Activated T-cell treated with anti-CD3 and anti-CD28 coated beads for 4 hours (primary cell): ENCODE measurements around the gene DDX17.

Experiments used
- DNase-seq: peaks from one replicate; pipeline ENCODE4 v3.0.0-alpha.2; 2020

DDX17 gene

DNA sequence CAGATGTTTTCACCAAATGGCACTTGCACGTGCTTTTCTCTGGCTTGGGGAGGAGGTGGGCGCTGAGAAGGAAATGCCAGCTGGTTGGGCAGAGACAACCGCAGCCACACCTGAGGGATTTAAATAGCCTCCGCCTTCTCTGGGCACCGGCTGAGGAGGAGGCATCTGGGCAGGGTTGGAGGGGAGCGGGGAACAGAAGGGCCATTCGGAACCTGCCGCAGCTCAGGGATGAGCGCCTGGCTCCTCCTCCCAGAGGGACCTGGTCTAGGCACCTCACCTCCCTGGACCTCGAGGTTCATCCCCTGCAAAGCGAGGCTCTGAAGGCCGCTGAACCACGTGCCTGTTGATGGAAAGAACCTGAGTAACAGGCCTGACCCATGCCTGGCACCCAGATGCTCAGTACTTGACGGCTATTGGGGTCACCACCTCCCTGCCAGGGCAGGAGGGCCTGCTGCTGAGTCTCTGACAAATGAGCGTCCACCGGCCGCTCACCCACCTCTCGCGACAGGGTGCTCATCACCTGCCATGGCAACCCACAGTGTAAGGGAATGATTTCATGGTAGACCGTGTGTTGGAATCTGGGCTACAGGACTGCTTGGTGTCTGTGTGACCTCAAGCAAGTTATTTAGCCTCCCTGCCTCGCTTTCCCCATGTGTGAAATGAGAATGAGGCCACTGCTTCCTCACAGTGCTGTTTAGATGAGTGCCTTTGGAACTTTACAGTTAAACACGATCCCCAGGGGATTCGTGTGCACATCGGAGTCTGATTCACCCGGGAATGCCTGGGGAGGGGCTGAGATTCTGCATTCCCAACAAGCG, 40.2 kb downstream of the DDX17 start:
- DNase-seq = no peak

DNA sequence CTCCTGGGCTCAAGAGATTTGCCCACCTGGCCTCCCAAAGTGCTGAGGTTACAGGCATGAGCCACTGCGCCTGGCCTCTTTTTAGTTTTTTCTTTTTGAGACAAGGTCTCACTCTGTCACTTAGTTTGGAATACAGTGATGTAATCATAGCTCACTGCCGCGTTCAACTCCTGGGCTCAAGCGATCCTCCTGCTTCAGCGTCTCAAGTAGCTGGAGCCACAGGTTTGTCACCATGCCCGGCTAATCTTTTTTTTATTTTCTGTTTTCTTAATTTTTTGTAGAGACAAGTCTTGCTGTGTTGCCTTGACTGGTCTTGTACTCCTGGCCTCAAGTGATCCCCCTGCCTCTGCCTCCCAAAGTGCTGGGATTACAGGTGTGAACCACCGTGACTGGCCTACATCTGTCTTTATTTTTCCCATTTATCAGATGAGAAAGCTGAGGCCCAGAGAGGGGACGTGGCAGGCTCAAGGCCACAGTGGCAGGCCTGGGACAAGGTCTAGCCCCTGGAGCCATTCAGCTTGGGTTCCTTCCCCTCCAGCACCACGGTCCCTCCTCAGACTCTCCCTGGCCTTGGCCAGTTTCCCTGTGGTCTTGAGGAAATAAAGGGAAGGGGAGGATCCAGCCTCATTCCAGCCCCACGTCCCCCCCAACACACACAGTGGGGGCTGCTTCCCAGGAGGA, 41.0 kb downstream of the DDX17 start:
- DNase-seq = no peak

DNA sequence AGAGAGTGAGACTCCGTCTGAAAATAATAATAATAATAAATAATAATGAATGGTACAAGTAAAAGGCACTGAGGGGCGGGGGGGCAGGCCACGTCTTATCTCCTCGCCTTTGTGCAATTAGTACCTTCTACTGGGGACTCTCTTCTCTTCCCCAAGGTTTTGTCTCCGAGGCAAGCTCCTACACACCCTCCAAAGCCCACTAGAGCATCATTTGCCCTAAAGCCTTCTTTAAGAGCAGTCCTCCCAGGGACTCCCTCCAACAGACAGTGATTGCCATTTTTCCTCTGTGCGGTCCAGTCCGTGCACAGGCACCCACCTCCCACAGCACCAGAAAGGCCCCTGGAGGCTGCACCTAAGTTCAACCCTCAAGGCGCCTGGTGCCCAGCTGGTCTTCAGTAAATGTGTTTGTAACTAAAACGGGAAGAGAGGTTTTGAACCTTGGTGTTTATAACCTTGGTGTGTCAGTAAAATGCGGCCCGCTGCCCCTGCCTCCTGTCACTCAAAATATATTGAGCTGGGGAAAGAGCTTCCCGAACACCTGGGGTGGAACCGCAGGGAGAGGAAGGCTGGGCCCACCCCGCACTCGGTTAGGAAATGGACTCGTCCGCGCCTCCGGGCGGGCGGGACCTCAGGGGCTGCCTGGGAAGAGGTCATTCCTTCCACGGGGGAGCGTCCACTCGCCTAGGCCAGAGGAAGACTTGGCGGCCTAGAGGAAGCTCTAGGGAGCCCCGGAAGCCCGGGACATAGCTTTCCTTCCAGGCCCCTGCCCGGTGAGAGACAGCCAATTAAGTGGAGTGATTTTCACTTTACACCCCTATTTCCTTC, 42.9 kb downstream of the DDX17 start:
- no peak for DNase-seq

DNA sequence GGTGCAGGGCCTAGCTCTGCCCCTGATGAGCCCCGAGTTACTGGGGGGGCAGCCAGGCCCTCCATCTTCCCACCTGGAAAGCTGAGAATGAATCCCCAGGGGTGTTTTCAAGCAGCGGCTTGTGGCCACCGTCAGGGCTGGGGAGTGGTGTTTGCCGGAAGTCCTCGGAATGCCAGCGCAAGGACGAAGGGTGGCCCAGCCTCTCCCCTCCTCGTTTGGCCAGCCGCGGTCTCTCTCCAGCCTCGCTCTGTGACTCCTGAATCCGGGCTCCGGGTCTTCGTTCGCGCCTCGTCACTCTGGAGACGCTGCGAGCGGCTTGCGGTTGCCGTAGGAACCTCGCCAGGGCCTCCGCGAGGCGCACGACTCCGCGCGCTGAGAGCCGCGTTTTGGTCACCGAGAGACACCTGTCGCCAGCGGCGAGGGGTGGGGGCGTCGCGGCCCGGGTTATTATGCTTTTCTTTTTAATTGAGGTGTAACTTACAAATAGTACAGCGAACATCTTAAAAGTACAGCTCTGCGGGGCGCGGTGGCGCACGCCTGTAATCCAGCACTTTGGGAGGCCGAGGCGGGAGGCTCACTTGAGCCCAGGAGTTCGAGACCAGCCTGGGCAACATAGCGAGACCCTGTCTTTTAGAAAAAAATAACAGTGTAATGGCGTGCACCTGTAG, 44.6 kb downstream of the DDX17 start:
- DNase-seq = peak; percentile 17

DNA sequence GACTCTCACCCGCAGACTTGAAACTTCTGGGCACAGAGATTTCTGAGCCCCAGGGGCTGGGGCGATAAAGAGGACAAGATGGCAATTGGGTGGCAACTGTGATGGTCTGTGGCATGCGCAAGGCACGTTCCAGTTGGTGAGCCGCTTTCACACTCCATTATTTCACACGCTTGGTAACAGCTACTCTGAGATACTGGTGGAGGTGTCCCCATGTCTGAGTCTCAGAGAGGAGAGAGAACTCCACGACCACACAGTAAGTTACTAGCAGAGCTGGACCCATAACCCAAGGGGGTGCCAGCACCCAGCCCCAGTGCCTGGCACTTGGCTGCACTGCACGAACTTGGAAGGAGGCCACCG, 45.1 kb downstream of the DDX17 start:
- DNase-seq = no peak

DNA sequence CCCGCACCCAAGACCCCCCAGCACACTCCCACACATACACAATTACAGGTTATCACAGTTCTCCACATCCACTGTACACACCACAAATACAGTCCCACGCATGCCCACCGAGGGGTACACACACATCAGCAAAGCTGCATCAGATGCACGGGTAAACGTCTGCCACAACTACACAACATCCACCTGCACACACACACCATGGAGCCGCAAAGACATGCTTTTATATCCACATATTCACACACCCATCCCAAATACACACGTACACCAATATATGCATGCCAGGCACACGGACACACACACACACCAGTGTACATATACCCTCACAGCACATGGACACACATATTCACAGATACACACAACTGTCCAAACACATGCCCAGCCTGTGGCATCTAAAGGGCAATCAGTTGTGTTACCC, 45.7 kb downstream of the DDX17 start:
- no peak for DNase-seq

DNA sequence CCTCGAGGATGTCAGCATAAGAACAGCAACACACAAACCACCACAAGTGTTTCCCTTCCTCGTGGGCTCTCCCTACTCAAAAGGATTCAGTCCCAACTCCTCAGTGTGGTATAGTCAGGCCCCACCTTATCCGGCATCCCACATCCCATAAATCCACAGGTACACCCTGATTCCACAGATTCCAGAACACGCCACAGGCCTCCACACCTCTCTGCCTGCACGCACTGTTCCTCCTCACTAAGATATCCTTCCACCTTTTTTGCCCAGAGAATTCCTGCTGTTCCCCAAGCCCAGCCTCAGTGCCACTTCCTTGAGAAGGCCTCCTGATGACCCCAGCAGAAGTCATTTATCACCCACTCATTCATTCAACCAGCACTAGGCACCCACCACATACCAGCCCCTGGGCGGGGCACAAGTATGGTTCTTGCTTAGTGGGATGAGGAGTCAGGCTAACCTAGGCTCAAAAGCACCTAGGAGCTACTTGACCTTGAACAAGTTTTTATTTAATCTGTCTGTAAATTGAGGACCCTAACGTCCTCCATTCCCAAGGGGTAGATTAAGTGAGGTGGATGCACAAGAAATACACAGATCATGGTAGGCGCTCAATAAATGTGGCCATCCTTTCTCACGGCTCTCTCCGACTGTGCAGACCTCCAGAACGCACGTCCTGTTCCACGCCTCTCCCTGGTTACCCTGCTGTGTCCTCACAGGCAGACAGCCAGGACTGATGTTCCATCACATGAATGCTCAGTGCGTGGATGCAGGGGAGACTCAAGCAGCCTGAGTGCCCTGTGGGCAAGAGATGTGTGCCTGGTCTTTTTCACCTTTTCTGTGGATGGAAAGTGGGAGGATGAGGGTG, 49.0 kb downstream of the DDX17 start:
- DNase-seq = no peak

DNA sequence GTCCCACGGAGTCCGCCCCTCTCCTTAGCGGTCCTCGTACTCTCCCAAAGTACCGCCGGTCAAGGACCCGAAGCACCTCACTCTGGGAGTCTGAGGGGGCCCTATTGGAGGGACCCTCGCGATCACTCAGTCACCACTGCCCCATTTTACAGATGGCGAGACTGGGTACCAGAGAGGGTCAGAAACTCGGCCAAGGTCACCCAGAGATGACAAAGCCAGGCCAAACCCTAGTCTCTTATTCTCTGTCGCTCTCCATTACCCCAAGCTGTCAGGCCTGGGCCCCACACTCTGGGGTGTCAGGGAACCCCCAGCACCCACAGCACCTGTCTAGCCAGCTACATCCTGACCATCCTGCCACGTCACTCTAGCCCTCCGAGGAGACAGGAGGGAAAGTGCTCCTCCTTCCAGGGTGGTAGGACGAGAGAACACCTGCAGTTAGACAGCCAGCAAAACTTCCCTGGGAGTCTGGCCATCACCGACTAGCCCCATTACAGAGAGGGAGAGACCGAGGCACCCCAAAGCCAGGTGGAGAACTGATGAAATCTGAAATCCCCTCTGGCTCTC, 49.8 kb downstream of the DDX17 start:
- no peak for DNase-seq

DNA sequence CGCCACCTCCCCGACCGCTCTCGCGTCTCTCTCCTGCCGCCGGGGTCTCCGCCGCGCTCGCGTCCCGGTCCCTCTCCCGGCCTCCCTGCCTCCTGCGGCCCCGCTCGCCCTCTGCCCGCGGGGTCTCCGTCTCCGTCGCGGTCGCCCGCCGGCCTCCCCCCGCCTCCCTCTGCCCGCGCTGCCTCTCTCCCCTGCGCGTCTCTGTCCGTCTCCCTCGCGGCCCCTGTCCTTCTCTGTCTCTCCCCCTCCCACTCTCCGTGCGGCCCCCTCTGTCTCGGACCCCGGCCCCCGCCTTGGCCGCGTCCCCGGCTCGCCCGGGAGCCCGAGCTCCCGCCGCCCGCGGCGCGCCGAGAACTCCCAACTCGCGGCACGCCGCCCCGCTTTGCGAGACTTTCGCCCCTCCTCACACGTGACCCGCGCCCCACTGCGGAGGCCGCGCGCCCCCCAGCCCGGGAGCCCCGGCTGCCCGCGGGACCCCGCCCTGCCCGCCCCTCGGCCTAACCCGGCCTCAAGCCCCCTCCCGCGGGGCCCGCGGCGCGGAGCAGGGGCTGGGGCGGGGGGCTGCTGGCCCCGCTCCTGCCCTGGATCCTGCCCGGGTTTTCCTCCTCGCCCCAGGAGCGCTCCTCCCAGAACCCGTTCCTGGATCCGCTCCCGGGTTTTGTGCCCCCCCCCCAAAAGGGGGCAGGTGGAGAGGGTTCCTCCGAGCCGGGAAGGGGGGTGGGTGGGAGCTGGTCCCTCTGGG, 50.4 kb downstream of the DDX17 start:
- DNase-seq = no peak

DNA sequence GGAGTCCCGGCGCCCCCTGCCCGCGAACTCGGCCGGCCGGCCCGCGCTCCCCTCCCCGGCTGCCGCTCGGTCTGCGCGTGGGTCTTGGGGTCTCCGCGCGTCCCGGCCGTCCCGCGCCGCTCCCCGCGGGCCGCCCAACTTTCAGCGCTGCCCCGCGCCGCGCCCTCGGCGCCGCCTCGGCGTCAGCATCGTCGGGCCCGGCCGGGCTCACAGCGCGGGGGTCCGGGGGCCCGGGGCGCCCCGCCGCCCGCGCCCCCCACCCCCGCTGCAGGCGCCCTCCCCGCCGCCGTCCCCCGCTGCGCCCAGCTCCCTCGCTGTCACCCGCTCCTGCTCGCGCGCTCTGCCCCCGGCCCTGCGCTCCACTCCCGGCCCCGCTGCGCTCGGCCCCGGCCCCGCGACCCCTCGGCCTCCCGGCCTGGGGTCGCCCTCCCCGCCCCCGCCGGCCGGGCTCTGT, 51.0 kb downstream of the DDX17 start, which contains the start of gene KCNJ4:
Gene KCNJ4 (minus strand): TSS at position 124 of the 454 bp plus-strand sequence. CDS start 27,067 bp downstream, outside the sequence.
- no peak for DNase-seq

DNA sequence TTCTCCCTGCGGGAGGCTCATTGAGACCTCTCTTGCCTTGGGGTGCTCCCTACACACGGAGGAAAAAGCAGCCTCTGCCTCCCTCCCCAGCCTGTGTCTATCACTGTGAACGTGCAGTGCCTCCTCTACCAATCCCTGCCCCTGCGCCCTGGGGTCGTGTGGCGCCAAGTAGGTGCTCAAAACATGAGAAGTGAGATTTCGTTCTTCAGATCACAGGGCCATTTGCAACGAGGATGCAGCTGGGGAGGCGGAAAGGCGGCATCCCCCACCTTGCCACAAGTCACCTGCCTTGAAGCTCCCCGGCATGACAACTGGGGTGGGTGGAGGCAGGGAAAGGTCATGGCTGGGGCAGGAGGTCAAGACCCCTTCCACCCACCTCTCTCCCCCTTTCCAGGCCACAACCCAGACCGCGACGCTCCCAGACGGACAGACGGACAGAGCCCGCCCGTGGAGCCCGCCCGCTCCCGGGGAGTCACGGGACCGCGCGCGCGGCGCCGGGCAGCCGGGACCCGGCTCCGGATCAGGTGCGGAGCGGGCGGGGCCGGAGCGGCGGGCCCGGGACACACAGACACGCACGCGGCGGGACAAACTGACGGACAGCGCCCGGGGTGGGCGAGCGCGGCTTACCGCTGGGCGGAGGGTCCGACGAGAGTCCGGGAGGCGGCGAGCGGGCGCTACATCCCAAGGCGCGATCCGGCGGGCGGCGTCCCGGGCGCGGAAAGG, 51.6 kb downstream of the DDX17 start:
- no peak for DNase-seq

DNA sequence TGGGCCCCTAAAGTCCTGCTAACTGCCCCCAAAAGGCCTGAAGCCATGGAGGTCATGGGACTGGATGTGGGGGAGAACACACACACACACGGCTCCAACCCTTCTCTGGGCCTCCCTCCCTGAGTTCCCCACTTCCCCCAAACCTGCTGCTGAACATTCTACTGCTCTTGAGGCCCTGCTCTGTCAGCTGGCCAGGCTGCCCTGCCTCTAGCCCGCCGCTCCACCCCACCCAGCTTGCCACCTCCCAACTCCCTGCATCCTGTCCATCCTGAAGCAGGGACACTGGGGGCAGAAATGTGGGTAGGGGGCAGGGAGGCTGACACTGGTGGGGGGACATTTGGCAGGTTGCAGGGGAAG, 52.1 kb downstream of the DDX17 start:
- DNase-seq = no peak

DNA sequence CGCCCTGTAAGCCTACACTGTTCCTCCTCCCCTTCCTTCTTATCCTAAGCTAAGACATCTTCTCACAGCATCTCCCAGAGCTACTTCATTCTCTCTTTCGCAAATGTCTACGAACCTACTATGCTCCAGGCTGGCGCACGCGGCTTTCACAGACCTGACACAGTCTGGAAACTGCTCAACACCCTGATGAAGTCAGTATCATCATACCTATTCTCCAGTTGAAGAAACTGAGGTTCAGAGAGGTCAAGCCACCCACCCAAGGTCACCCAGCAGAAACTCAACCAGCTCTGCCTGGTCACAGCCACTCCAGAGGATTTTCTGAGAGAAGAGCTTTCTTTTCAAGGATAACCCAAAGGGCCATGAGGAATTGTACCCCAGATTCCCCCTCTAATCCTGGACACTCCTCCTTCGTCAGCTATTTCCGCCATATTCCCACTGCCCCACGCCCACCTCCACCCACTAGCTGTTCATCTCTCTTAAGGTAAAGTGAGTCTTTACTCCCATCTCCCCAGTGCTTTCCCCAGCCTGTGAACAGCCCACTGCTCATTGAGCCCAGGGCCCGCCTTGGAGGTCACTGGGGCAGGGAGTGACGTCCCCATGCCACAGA, 52.9 kb downstream of the DDX17 start:
- DNase-seq = no peak

DNA sequence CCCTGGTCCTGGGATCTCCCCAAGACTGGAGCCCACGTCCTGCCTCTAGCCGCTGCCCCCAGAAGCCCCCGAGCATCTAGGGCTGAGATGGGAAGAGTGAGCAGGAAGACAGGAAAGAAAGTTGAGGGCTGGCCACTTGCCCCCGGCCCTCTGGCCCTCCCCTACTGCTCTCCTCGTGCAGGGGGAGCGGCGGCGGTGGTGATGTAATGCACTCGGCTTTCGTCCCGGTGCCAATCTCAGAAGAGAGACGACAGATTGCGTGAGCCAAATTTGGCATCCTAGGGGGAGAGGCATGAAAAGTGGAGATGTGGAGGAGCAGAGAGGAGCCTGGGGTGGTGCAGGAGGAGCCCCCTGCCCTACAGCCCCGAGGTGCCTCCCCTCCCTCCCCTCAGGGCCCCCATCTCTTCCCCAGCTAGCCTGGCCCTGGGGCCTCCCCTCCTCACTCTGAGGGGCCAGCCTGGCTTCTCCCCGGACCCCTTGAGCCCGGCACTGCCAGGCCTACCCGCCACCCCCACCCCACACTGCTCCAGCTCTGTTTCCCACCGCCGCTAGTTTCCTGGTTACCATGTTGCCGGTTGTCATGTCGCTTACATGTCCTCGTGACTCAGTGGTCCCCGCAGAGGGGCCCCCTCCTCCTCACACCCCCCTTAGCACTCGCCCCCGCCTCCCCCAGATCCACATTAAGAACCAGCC, 53.6 kb downstream of the DDX17 start:
- no peak for DNase-seq

DNA sequence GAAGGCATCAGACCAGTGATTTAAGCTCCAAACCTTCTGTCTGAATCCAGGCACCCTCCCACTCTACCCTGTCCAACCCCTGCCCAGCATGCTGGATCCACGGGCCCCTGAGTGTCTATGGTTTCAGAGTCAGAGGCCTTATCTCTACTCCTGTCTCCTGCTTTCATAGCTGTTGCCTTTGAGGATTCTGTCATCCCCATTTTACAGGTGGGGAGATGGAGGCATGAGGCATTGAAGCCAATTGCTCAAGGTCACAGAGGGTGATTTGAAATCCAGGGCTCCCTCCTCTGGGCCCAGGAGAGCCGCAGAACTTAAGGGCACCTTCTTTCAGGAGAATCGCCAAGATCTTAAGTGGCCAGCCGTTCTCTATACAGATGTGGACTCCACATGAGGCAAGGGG, 54.2 kb downstream of the DDX17 start:
- no peak for DNase-seq

DNA sequence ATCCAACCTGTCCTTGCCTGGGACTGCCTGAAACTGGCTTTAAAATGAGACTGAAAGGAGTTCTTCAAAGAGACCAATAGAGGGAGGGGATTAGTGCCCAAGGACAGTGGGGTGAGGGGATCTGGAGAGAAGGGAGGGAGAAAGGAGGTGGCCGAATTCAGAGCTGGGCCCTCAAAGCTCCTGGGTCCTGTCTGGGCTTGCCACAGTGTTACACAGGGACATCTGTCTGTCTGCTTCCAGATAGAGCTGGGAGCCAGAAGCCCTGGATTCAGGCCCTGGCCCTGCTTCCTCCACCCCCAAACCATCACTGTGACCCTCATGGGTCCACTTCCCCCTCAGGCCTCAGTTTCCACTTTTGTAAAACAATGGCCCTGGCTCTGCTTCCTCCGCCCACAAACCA, 54.7 kb downstream of the DDX17 start:
- DNase-seq = no peak

DNA sequence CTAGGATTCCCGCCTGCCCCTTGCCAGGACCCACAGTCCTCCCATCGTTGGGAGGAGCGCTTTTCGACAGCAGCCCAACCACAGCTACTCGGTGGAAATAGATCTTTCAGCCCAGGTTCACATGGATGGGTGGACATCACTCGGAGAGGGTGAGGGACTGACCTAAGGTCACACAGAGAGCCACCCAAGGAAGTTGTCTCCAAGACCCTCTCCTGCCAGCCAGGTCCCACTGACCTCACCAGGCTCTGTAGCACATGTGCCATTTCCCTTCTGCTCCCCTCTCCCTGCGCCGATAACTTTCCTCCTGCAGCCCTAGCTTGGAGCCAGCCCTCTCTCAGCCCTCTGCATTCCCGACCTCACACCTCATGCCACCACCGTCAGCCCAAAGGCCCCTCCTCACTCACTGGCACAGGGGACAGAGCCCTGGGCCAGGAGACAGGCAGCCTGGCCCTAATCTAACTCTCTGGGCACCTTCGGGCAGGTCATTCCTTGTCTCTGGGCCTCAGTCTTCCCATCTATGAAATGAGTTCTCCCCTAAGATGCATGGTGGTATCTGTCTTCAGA, 55.8 kb downstream of the DDX17 start:
- DNase-seq = no peak

DNA sequence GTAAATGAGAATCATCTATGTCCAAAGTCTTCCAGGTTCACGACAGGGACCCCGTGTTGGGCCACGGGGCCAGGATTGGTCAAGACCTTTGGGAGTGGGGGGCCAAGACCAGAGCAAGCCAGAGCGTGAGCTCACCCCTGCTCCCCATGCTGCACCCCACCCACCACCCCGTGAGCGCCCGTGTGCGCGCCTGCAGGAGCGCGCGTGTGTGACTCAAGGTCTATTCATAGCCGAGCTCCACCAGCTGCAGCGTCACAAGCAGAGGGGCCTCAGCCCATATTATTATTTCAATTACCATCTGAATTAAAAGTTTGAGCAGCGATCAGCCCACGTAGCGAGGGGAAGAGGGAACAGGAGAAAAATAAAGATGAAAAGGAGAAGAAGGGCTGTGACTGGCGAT, 56.3 kb downstream of the DDX17 start:
- DNase-seq = no peak
